WTC11 (cell line): ENCODE results near the gene IFNAR1. TPM values are rescaled to one million over a fixed set of nuclear protein-coding genes. Genes with fewer than 3 reads are reported as not detected.

Source experiments
- ATAC-seq: fragments of 200-7000 bp; cut with Tn5 transposase; 2 replicates; pipeline ENCODE4 v1.10.0; 2021; ENCODE audit warnings: mild to moderate bottlenecking, moderate library complexity
- CTCF ChIA-PET: fragments of 300-600 bp; sonication (Branson Sonifier 250); formaldehyde crosslinking; loops from one replicate; lab custom pipeline; 2021; ENCODE audit warnings: antibody characterized with exemption; lab: Charles Lee
- POLR2A ChIA-PET: fragments of 350-600 bp; sonication (Branson Sonifier 250); formaldehyde crosslinking; loops from one replicate; lab custom pipeline; 2021; ENCODE audit warnings: antibody characterized with exemption; lab: Charles Lee
- DNase-seq: peaks from one replicate; pipeline ENCODE4 v3.0.0; 2021; ENCODE audit warnings: low spot score
- H3K27ac Mint-ChIP-seq: 2 replicates; pipeline ENCODE4 v1.8.0; 2021; ENCODE audit warnings: mixed read lengths
- H3K27me3 Mint-ChIP-seq: 2 replicates; pipeline ENCODE4 v1.8.0; 2021; ENCODE audit warnings: low read depth, mild to moderate bottlenecking, moderate library complexity, mixed read lengths
- H3K36me3 Mint-ChIP-seq: 2 replicates; pipeline ENCODE4 v1.8.0; 2021; ENCODE audit warnings: mixed read lengths
- H3K4me1 Mint-ChIP-seq: 2 replicates; pipeline ENCODE4 v1.8.0; 2022; ENCODE audit warnings: mixed read lengths
- H3K4me3 Mint-ChIP-seq: 2 replicates; pipeline ENCODE4 v1.8.0; 2021; ENCODE audit warnings: mild to moderate bottlenecking, moderate library complexity, mixed read lengths
- H3K9me3 Mint-ChIP-seq: 2 replicates; pipeline ENCODE4 v1.8.0; 2021; ENCODE audit warnings: mixed read lengths
- CBFB ChIP-seq: sonication (generic); formaldehyde crosslinking; IDR thresholded peaks from 2 replicates; pipeline ENCODE4 v1.8.1; 2022; ENCODE audit warnings: mild to moderate bottlenecking, low read depth, missing genetic modification reagents
- FOXK1 ChIP-seq: sonication (generic); formaldehyde crosslinking; IDR thresholded peaks from 2 replicates; pipeline ENCODE4 v1.8.0; 2022; ENCODE audit warnings: mild to moderate bottlenecking, moderate library complexity, missing genetic modification reagents
- GRHL2 ChIP-seq: fragments of 250-450 bp; sonication (Bioruptor Pico); IDR thresholded peaks from 2 replicates; pipeline ENCODE4 v1.8.0; 2022; ENCODE audit warnings: mild to moderate bottlenecking, moderate library complexity; ENCODE audit not compliant: insufficient replicate concordance, severe bottlenecking
- JAZF1 ChIP-seq: fragments of 250-450 bp; sonication (Bioruptor Pico); IDR thresholded peaks from 2 replicates; pipeline ENCODE4 v1.9.0; 2021; ENCODE audit warnings: moderate library complexity, mild to moderate bottlenecking, inconsistent platforms
- NR1H2 ChIP-seq: sonication (generic); formaldehyde crosslinking; IDR thresholded peaks from 2 replicates; pipeline ENCODE4 v1.9.0; 2021; ENCODE audit warnings: mild to moderate bottlenecking, moderate library complexity, missing genetic modification reagents
- SP1 ChIP-seq: sonication (generic); formaldehyde crosslinking; conservative IDR thresholded peaks from 2 replicates; pipeline ENCODE4 v1.8.1; 2022; ENCODE audit warnings: missing genetic modification reagents
- ZNF121 ChIP-seq: sonication (generic); formaldehyde crosslinking; IDR thresholded peaks from 2 replicates; pipeline ENCODE4 v1.8.0; 2023; ENCODE audit warnings: missing genetic modification reagents
- ZNF263 ChIP-seq: sonication (generic); formaldehyde crosslinking; IDR thresholded peaks from 2 replicates; pipeline ENCODE4 v1.8.1; 2022; ENCODE audit warnings: low read depth, mild to moderate bottlenecking, moderate library complexity, missing genetic modification reagents
- total RNA-seq: library from RNA; stranded (reverse); gene quantifications from 3 replicates; pipeline ENCODE4 v1.2.3, GENCODE V29; 2021
- TF ChIP-seq, protein P1 (sequence below): sonication (generic); formaldehyde crosslinking; IDR thresholded peaks from 2 replicates; pipeline ENCODE4 v1.8.1; 2023; ENCODE audit warnings: mild to moderate bottlenecking, missing genetic modification reagents
- TF ChIP-seq, protein P2 (sequence below): fragments of 250-450 bp; sonication (Bioruptor Pico); IDR thresholded peaks from 2 replicates; pipeline ENCODE4 v1.9.0; 2021; ENCODE audit warnings: mild to moderate bottlenecking
- TF ChIP-seq, protein P3 (sequence below): sonication (generic); formaldehyde crosslinking; IDR thresholded peaks from 2 replicates; pipeline ENCODE4 v1.8.1; 2022; ENCODE audit warnings: missing genetic modification reagents, borderline replicate concordance
- TF ChIP-seq, protein P4 (sequence below): sonication (generic); formaldehyde crosslinking; IDR thresholded peaks from 2 replicates; pipeline ENCODE4 v1.8.0; 2022; ENCODE audit warnings: mild to moderate bottlenecking, missing genetic modification reagents
- TF ChIP-seq, protein P5 (sequence below): sonication (generic); formaldehyde crosslinking; IDR thresholded peaks from 2 replicates; pipeline ENCODE4 v1.8.0; 2023; ENCODE audit warnings: missing genetic modification reagents, mild to moderate bottlenecking, borderline replicate concordance
- TF ChIP-seq, protein P6 (sequence below): sonication (generic); formaldehyde crosslinking; IDR thresholded peaks from 2 replicates; pipeline ENCODE4 v1.8.0; 2022; ENCODE audit warnings: mild to moderate bottlenecking, missing genetic modification reagents

IFNAR1 gene
- total RNA-seq, 1 experiment from 2014 or later: 12.2 TPM

DNA sequence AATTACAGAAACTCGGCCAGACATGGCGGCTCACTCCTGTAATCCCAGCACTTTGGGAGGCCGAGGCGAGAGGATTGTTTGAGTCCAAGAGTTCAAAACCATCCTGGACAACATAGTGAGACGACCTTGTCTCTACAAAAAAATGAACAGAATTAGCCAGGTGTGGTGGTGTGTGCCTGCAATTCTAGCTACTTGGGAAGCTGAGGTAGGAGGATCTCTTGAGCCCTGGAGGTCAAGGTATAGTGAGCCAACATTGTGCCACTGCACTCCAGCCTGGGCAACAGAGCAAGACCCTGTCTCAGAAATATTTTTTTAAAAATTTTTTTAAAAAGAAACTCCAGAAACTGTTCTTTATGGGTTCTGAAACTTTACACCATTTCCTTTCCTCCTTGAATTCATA lies 40.1 kb downstream of the IFNAR1 start:
- TF ChIP-seq, protein P1, sequence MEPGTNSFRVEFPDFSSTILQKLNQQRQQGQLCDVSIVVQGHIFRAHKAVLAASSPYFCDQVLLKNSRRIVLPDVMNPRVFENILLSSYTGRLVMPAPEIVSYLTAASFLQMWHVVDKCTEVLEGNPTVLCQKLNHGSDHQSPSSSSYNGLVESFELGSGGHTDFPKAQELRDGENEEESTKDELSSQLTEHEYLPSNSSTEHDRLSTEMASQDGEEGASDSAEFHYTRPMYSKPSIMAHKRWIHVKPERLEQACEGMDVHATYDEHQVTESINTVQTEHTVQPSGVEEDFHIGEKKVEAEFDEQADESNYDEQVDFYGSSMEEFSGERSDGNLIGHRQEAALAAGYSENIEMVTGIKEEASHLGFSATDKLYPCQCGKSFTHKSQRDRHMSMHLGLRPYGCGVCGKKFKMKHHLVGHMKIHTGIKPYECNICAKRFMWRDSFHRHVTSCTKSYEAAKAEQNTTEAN: no peak
- peak; percentile 70 for TF ChIP-seq ZNF121
- no peak overlapping the region for H3K4me3 Mint-ChIP-seq
- no peak overlapping the region for H3K27ac Mint-ChIP-seq
- peaks cover 39% of the 10 kb centered on the region for H3K9me3 Mint-ChIP-seq
- peaks cover 9% of the 10 kb centered on the region for H3K27me3 Mint-ChIP-seq
- ChIA-PET POLR2A (no interaction called here), CTCF (no interaction called here)
- H3K36me3 Mint-ChIP-seq: peaks cover 38% of the 10 kb centered on the region
- ATAC-seq (no peak), DNase-seq (no peak)
- peaks cover 23% of the 10 kb centered on the region for H3K4me1 Mint-ChIP-seq

DNA sequence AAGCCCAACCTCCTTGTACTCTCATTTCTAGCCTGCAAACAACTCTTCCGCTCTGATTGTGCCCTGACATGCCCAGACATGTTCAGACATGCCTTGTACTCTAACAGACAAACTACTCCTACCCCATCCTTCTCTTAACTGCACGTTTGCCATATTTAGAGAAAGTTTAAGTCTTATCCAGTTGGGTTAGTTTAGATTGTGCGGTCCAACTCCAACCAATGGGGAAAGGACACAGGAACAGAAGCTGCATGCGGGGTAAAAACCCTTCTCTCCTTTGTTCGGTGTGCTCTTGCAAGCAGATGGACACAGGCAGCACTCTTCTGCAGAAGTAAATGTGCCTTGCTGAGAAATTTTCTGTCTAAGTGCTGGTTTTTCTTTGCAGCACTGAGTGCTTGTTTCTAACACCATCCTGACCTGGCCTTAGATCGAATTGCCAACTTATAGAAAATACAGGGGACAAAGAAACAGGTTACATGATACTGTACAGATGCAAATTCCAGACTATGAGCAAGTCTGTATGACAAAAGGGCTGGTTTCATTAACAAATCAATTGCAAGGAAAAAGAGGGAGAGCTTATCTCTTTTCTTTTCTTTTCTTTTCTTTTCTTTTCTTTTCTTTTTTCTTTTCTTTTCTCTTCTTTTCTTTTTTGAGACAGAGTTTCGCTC lies 42.7 kb downstream of the IFNAR1 start:
- ChIA-PET POLR2A (no interaction called here), CTCF (no interaction called here)
- Mint-ChIP-seq H3K27ac (peak overlapping the region; percentile 87), H3K4me3 (no peak overlapping the region), H3K9me3 (peaks cover 51% of the 10 kb centered on the region), H3K27me3 (peaks cover 9% of the 10 kb centered on the region), H3K4me1 (peaks cover 10% of the 10 kb centered on the region), H3K36me3 (peaks cover 50% of the 10 kb centered on the region)
- TF ChIP-seq, protein P2, sequence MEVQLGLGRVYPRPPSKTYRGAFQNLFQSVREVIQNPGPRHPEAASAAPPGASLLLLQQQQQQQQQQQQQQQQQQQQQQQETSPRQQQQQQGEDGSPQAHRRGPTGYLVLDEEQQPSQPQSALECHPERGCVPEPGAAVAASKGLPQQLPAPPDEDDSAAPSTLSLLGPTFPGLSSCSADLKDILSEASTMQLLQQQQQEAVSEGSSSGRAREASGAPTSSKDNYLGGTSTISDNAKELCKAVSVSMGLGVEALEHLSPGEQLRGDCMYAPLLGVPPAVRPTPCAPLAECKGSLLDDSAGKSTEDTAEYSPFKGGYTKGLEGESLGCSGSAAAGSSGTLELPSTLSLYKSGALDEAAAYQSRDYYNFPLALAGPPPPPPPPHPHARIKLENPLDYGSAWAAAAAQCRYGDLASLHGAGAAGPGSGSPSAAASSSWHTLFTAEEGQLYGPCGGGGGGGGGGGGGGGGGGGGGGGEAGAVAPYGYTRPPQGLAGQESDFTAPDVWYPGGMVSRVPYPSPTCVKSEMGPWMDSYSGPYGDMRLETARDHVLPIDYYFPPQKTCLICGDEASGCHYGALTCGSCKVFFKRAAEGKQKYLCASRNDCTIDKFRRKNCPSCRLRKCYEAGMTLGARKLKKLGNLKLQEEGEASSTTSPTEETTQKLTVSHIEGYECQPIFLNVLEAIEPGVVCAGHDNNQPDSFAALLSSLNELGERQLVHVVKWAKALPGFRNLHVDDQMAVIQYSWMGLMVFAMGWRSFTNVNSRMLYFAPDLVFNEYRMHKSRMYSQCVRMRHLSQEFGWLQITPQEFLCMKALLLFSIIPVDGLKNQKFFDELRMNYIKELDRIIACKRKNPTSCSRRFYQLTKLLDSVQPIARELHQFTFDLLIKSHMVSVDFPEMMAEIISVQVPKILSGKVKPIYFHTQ (CRISPR knock-in tag): no peak
- TF ChIP-seq, protein P3, sequence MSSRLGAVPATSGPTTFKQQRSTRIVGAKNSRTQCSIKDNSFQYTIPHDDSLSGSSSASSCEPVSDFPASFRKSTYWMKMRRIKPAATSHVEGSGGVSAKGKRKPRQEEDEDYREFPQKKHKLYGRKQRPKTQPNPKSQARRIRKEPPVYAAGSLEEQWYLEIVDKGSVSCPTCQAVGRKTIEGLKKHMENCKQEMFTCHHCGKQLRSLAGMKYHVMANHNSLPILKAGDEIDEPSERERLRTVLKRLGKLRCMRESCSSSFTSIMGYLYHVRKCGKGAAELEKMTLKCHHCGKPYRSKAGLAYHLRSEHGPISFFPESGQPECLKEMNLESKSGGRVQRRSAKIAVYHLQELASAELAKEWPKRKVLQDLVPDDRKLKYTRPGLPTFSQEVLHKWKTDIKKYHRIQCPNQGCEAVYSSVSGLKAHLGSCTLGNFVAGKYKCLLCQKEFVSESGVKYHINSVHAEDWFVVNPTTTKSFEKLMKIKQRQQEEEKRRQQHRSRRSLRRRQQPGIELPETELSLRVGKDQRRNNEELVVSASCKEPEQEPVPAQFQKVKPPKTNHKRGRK (CRISPR knock-in tag): no peak
- TF ChIP-seq CBFB (no peak), FOXK1 (CRISPR knock-in tag) (no peak), SP1 (no peak), ZNF263 (no peak), NR1H2 (CRISPR knock-in tag) (no peak), JAZF1 (CRISPR knock-in tag) (no peak), GRHL2 (no peak)
- TF ChIP-seq, protein P4, sequence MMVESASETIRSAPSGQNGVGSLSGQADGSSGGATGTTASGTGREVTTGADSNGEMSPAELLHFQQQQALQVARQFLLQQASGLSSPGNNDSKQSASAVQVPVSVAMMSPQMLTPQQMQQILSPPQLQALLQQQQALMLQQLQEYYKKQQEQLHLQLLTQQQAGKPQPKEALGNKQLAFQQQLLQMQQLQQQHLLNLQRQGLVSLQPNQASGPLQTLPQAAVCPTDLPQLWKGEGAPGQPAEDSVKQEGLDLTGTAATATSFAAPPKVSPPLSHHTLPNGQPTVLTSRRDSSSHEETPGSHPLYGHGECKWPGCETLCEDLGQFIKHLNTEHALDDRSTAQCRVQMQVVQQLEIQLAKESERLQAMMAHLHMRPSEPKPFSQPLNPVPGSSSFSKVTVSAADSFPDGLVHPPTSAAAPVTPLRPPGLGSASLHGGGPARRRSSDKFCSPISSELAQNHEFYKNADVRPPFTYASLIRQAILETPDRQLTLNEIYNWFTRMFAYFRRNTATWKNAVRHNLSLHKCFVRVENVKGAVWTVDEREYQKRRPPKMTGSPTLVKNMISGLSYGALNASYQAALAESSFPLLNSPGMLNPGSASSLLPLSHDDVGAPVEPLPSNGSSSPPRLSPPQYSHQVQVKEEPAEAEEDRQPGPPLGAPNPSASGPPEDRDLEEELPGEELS: no peak
- TF ChIP-seq, protein P5, sequence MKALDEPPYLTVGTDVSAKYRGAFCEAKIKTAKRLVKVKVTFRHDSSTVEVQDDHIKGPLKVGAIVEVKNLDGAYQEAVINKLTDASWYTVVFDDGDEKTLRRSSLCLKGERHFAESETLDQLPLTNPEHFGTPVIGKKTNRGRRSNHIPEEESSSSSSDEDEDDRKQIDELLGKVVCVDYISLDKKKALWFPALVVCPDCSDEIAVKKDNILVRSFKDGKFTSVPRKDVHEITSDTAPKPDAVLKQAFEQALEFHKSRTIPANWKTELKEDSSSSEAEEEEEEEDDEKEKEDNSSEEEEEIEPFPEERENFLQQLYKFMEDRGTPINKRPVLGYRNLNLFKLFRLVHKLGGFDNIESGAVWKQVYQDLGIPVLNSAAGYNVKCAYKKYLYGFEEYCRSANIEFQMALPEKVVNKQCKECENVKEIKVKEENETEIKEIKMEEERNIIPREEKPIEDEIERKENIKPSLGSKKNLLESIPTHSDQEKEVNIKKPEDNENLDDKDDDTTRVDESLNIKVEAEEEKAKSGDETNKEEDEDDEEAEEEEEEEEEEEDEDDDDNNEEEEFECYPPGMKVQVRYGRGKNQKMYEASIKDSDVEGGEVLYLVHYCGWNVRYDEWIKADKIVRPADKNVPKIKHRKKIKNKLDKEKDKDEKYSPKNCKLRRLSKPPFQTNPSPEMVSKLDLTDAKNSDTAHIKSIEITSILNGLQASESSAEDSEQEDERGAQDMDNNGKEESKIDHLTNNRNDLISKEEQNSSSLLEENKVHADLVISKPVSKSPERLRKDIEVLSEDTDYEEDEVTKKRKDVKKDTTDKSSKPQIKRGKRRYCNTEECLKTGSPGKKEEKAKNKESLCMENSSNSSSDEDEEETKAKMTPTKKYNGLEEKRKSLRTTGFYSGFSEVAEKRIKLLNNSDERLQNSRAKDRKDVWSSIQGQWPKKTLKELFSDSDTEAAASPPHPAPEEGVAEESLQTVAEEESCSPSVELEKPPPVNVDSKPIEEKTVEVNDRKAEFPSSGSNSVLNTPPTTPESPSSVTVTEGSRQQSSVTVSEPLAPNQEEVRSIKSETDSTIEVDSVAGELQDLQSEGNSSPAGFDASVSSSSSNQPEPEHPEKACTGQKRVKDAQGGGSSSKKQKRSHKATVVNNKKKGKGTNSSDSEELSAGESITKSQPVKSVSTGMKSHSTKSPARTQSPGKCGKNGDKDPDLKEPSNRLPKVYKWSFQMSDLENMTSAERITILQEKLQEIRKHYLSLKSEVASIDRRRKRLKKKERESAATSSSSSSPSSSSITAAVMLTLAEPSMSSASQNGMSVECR (CRISPR knock-in tag): no peak
- TF ChIP-seq, protein P1: no peak
- TF ChIP-seq, protein P6, sequence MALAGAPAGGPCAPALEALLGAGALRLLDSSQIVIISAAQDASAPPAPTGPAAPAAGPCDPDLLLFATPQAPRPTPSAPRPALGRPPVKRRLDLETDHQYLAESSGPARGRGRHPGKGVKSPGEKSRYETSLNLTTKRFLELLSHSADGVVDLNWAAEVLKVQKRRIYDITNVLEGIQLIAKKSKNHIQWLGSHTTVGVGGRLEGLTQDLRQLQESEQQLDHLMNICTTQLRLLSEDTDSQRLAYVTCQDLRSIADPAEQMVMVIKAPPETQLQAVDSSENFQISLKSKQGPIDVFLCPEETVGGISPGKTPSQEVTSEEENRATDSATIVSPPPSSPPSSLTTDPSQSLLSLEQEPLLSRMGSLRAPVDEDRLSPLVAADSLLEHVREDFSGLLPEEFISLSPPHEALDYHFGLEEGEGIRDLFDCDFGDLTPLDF (CRISPR knock-in tag): no peak
- ATAC-seq (peak; percentile 22; the same call in 1 of the 2 replicates), DNase-seq (no peak)
